GM10248 (cell line): ENCODE data around the gene ANXA3.

Source experiments
- CTCF ChIA-PET: fragments of 300-600 bp; sonication (Branson Sonifier 250); formaldehyde crosslinking; extraction: SDS; loops from one replicate; lab custom pipeline; 2021; ENCODE audit warnings: antibody characterized with exemption; lab: Yijun Ruan, JAX
- POLR2A ChIA-PET: fragments of 350-650 bp; sonication (Branson Sonifier 250); formaldehyde crosslinking; extraction: SDS; loops from one replicate; lab custom pipeline; 2020; ENCODE audit warnings: antibody characterized with exemption; lab: Yijun Ruan, JAX
- DNase-seq: peaks from one replicate; pipeline ENCODE4 v3.0.0; 2012; ENCODE audit errors: extremely low spot score
- CTCF ChIP-seq: IDR thresholded peaks from 2 replicates; pipeline ENCODE4 v1.5.1; 2012; ENCODE audit warnings: mild to moderate bottlenecking, low read depth; ENCODE audit errors: extremely low read depth, missing control alignments, control extremely low read depth

Gene ANXA3

GRCh38 chr4:78603384-78603783, 51.8 kb downstream of the ANXA3 start:
- DNase-seq: no peak
- ChIA-PET CTCF (interaction anchor here (1.1 to 1.3 kb wide), 2 partner anchors 8 to 18 kb away, joined by 3 to 4 read pairs; no protein-coding TSS in a partner anchor), POLR2A (no interaction called here)
- no peak for TF ChIP-seq CTCF

DNA sequence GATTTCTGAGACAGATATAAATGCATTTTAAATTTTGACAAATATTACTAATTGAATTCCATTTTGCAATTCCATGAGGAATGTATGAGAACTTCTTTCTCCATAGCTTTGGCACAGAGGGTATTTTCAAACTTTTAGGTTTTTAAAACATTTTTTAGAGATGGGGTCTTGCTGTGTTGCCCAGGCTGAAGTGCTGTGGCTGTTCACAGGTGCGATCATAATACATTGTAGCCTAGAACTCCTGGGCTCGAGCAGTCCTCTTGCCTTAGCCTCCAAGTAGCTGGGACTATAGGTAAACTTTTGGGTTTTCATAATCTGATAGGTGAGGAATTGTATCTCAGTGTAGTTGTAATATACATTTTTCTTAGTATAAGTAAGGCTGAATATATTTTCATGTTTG, 53.4 kb downstream of the ANXA3 start:
- no peak for TF ChIP-seq CTCF
- DNase-seq: no peak
- ChIA-PET CTCF (interaction anchor here (1.2 to 2.2 kb wide), 3 partner anchors 7 to 12 kb away, joined by 3 to 8 read pairs (median 5); no protein-coding TSS in a partner anchor), POLR2A (no interaction called here)

GRCh38 chr4:78606035-78606434, 54.5 kb downstream of the ANXA3 start:
- no peak for DNase-seq
- TF ChIP-seq CTCF: no peak
- CTCF ChIA-PET: interaction anchor here (1.1 to 2.2 kb wide), 7 partner anchors 8 to 44 kb away, joined by 3 to 8 read pairs (median 3); no protein-coding TSS in a partner anchor
- POLR2A ChIA-PET: no interaction called here

DNA sequence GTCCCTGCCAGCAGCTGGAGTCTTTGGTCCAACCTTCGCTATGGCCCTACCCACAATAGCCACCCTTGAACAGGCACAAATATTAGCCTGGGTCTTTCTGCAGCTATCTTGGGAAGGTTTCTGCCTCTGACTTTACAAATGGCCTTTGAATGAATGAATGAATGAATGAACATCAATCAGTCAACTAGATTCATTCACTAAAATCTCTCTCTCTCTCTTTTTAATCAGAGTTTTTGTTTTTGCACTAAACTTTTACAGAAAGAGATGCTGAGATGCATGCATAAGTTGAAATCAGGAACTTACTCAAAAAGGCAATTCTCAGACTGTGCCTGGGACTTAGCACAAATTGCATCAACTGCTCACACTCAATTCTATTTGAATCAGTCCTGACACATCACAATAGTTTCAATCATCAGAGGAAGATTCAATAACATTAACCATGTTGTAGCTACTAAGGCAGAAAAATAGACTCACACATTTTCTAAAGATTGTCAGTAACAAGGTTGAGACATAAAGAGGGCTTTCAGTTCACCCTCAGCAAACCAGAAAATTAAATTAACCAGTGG, 55.0 kb downstream of the ANXA3 start:
- TF ChIP-seq CTCF: no peak
- ChIA-PET CTCF (interaction anchor here (0.8 to 2.2 kb wide), 8 partner anchors 7 to 45 kb away, joined by 3 to 8 read pairs (median 3); no protein-coding TSS in a partner anchor), POLR2A (no interaction called here)
- no peak for DNase-seq

DNA sequence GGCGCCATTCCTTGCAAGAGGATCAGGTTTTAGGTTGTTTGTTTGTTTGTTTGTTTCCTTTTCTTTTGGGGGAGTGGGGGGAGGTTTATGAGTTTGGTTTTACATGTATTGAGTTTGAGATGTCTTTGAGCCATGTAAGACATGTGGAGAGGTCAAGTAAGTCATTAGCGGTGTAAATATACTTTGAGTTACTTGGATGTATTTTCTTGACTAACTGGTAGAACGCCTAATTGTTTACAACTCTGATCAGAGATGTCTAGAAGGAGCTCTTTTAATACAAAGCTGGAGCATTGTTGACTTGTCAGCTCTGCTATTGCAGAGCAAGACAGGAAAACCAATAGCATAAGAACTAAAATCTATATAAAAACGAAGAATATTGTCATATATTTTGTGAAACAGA, 57.1 kb downstream of the ANXA3 start:
- ChIA-PET CTCF (interaction anchor here (1.2 to 1.9 kb wide), 5 partner anchors 9 to 25 kb away, joined by 3 to 6 read pairs (median 4); no protein-coding TSS in a partner anchor), POLR2A (no interaction called here)
- no peak for TF ChIP-seq CTCF
- DNase-seq: no peak

DNA sequence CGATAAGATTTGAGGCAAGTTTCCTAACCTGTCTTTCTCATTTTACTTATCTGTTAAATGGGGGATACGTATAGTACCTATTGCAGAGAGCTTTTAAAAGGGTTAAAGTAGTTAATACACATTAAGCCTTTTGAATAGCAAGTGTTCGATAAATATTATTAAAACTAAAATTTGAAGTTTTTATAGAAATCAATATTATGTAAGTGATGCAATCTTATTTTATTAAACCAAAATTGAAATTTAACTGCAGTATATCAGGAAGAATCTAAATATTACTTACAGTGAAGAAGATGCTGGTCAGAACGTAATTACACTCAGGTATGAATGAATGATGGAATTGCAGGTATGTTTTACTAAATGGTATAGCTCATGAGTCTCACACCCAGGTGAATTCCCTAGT, 58.0 kb downstream of the ANXA3 start:
- TF ChIP-seq CTCF: no peak
- no peak for DNase-seq
- ChIA-PET POLR2A (no interaction called here), CTCF (interaction anchor here (0.8 to 1.9 kb wide), 8 partner anchors 10 to 330 kb away, joined by 3 to 7 read pairs (median 4); partner anchors contain the start of gene PAQR3)
